SU-DHL-6 (cell line): Measurements from ENCODE around the gene AGXT2.

Experiments used
- H2AFZ ChIP-seq: fragments of 200-600 bp; sonication (generic); 2 replicates; pipeline ENCODE4 v1.6.1; 2014; ENCODE audit warnings: low read depth, mild to moderate bottlenecking, moderate library complexity, mixed read lengths, antibody characterized with exemption, low read length; ENCODE audit not compliant: severe bottlenecking
- H3F3A ChIP-seq: fragments of 200-600 bp; shearing (Covaris generic); 2 replicates; pipeline ENCODE4 v1.6.0; 2016; ENCODE audit warnings: antibody characterized with exemption, mild to moderate bottlenecking; ENCODE audit not compliant: insufficient read depth
- H3K27ac ChIP-seq: fragments of 200-600 bp; sonication (generic); 2 replicates; pipeline ENCODE4 v1.5.1; 2016; ENCODE audit warnings: low read depth, mild to moderate bottlenecking, low read length, moderate library complexity, mixed read lengths
- H3K27me3 ChIP-seq: fragments of 200-600 bp; sonication (generic), shearing (Covaris generic); 2 replicates; pipeline ENCODE4 v1.6.0; 2014; ENCODE audit warnings: mild to moderate bottlenecking, low read length
- H3K36me3 ChIP-seq: fragments of 200-600 bp; sonication (generic); 2 replicates; pipeline ENCODE4 v1.6.1; 2014; ENCODE audit warnings: mild to moderate bottlenecking, low read length, mixed read lengths
- H3K4me2 ChIP-seq: fragments of 300-600, 200-600 bp; shearing (Covaris generic), sonication (generic); 2 replicates; pipeline ENCODE4 v1.6.0; 2014; ENCODE audit warnings: low read length, low read depth, mild to moderate bottlenecking; ENCODE audit not compliant: poor library complexity, severe bottlenecking
- H3K4me3 ChIP-seq: fragments of 200-600 bp; sonication (generic); 2 replicates; pipeline ENCODE4 v1.5.1; 2014; ENCODE audit warnings: antibody characterized with exemption, low read length, mild to moderate bottlenecking, mixed read lengths; ENCODE audit not compliant: insufficient read depth, poor library complexity, severe bottlenecking
- H3K79me2 ChIP-seq: fragments of 200-600 bp; sonication (generic); 2 replicates; pipeline ENCODE4 v1.6.1; 2014; ENCODE audit warnings: mild to moderate bottlenecking, low read length, moderate library complexity; ENCODE audit not compliant: insufficient read depth
- H3K9ac ChIP-seq: fragments of 200-600 bp; sonication (generic); 2 replicates; pipeline ENCODE4 v1.7.0; 2014; ENCODE audit warnings: mild to moderate bottlenecking, low read length
- H3K9me2 ChIP-seq: fragments of 200-600 bp; sonication (generic); replicated peaks from 2 replicates; pipeline ENCODE4 v1.6.1; 2014; ENCODE audit warnings: low read length; ENCODE audit not compliant: insufficient read depth
- H3K9me3 ChIP-seq: fragments of 200-600 bp; sonication (generic); 2 replicates; pipeline ENCODE4 v1.6.1; 2014; ENCODE audit warnings: low read length, mixed read lengths; ENCODE audit not compliant: insufficient read depth
- H4K20me1 ChIP-seq: fragments of 200-600 bp; sonication (generic); 2 replicates; pipeline ENCODE4 v1.6.1; 2014; ENCODE audit warnings: low read depth, mild to moderate bottlenecking, antibody characterized with exemption, low read length, moderate library complexity, mixed read lengths
- EZH2phosphoT487 ChIP-seq: fragments of 200-600 bp; sonication (generic), shearing (Covaris generic); conservative IDR thresholded peaks from 2 replicates; pipeline ENCODE4 v1.6.1; 2018; ENCODE audit warnings: mild to moderate bottlenecking, antibody characterized with exemption, low read length, moderate library complexity, mixed read lengths
- TF ChIP-seq, protein P1 (sequence below): fragments of 200-600 bp; sonication (generic); IDR thresholded peaks from one replicate; pipeline ENCODE4 v1.5.1; 2017; ENCODE audit warnings: antibody characterized with exemption, mild to moderate bottlenecking, low read length, moderate library complexity; ENCODE audit not compliant: insufficient read depth, poor library complexity, severe bottlenecking

Gene AGXT2

GRCh38 chr5:35026280-35026840 is 21.4 kb downstream of the AGXT2 start:
- Histone ChIP-seq H3K9me3 (no peaks in the 10 kb centered on the region), H3K27me3 (no peaks in the 10 kb centered on the region), H3K9me2 (no peaks in the 10 kb centered on the region), H3K9ac (no peak overlapping the region), H2AFZ (no peak overlapping the region), H3K79me2 (no peaks in the 10 kb centered on the region), H3K36me3 (no peaks in the 10 kb centered on the region), H4K20me1 (no peaks in the 10 kb centered on the region), H3K4me3 (no peak overlapping the region), H3K4me2 (no peak overlapping the region), H3F3A (no peaks in the 10 kb centered on the region), H3K27ac (no peak overlapping the region)
- no peak for TF ChIP-seq EZH2phosphoT487
- TF ChIP-seq, protein P1, sequence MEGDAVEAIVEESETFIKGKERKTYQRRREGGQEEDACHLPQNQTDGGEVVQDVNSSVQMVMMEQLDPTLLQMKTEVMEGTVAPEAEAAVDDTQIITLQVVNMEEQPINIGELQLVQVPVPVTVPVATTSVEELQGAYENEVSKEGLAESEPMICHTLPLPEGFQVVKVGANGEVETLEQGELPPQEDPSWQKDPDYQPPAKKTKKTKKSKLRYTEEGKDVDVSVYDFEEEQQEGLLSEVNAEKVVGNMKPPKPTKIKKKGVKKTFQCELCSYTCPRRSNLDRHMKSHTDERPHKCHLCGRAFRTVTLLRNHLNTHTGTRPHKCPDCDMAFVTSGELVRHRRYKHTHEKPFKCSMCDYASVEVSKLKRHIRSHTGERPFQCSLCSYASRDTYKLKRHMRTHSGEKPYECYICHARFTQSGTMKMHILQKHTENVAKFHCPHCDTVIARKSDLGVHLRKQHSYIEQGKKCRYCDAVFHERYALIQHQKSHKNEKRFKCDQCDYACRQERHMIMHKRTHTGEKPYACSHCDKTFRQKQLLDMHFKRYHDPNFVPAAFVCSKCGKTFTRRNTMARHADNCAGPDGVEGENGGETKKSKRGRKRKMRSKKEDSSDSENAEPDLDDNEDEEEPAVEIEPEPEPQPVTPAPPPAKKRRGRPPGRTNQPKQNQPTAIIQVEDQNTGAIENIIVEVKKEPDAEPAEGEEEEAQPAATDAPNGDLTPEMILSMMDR, result no peak

GRCh38 chr5:35024911-35025510 is 22.7 kb downstream of the AGXT2 start:
- Histone ChIP-seq H3K27ac (no peak overlapping the region), H3K9me3 (no peaks in the 10 kb centered on the region), H3K9me2 (no peaks in the 10 kb centered on the region), H3K36me3 (no peaks in the 10 kb centered on the region), H3K79me2 (no peaks in the 10 kb centered on the region), H3K4me3 (no peak overlapping the region), H3K9ac (no peak overlapping the region), H3K4me2 (no peak overlapping the region), H2AFZ (no peak overlapping the region), H3K27me3 (no peaks in the 10 kb centered on the region), H3F3A (no peaks in the 10 kb centered on the region), H4K20me1 (no peaks in the 10 kb centered on the region)
- TF ChIP-seq, protein P1, result no peak
- no peak for TF ChIP-seq EZH2phosphoT487

DNA sequence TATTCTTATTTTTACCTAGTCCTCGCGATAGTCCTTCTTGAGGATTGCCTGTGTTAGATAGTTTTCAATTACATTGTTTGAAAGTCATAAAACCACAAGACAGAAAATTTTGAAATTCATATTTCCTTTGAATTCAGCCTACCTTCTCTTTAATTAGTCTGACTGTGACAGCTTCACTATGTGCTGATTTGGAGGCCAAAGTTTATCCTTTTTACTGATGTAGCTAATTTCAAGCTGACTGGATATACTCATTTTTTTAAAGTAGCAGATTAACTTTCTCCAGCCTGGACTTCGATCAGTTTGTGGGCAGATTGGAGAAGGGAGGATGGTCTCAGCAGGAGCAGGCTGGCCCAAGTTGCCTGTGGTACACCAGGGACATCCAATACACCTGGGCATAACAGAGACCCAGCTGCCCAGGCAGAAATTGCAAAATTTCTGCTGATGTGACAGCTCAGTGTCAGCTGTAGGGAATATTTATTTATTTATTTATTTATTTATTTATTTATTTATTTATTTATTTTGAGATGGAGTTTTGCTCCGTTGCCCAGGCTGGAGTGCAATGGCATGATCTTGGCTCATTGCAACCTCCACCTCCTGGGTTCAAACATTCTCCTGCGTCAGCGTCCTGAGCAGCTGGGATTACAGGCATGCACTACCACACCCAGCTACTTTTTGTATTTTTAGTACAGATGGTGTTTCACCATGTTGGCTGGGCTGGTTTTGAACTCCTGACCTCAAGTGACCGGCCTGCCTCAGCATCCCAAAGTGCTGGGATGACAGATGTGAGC is 24.2 kb downstream of the AGXT2 start:
- no peaks in the 10 kb centered on the region for H3K9me3 ChIP-seq
- no peaks in the 10 kb centered on the region for H3K27me3 ChIP-seq
- no peak overlapping the region for H2AFZ ChIP-seq
- no peaks in the 10 kb centered on the region for H3K79me2 ChIP-seq
- no peak for TF ChIP-seq EZH2phosphoT487
- TF ChIP-seq, protein P1, result no peak
- H3K9ac ChIP-seq, result no peak overlapping the region
- H3K9me2 ChIP-seq, result no peaks in the 10 kb centered on the region
- H3K36me3 ChIP-seq, result no peaks in the 10 kb centered on the region
- H4K20me1 ChIP-seq, result no peaks in the 10 kb centered on the region
- H3K4me2 ChIP-seq, result no peak overlapping the region
- H3K4me3 ChIP-seq, result no peak overlapping the region
- no peaks in the 10 kb centered on the region for H3F3A ChIP-seq
- no peak overlapping the region for H3K27ac ChIP-seq
